Esophagus squamous epithelium (tissue), 4 donors: Measurements from ENCODE around the gene SGCD.

ENCODE experiments used
- POLR2A ChIP-seq, 4 donors: fragments of 450-650 bp; IDR thresholded peaks; one replicate each; pipeline ENCODE4 v1.6.1; 2017; ENCODE audit warnings: antibody characterized with exemption in 4 of 4, mild to moderate bottlenecking in 4 of 4, moderate library complexity in 3 of 4
- TF ChIP-seq, protein P1 (sequence below), 6 experiments: fragments of 450-650 bp in 4 of 6; fragments of 200-600 bp in 2 of 6; sonication (generic) in 2 of 6; IDR thresholded peaks; one replicate each; pipeline ENCODE4 v1.5.1; 2016 to 2019; ENCODE audit warnings: antibody characterized with exemption in 6 of 6, mild to moderate bottlenecking in 4 of 6, moderate library complexity in 4 of 6

GRCh38 chr5:156800929-156801328 lies 474.0 kb downstream of the SGCD start:
- TF ChIP-seq POLR2A (IDR thresholded peaks at IDR 0.05) = no peak
- TF ChIP-seq, protein P1, sequence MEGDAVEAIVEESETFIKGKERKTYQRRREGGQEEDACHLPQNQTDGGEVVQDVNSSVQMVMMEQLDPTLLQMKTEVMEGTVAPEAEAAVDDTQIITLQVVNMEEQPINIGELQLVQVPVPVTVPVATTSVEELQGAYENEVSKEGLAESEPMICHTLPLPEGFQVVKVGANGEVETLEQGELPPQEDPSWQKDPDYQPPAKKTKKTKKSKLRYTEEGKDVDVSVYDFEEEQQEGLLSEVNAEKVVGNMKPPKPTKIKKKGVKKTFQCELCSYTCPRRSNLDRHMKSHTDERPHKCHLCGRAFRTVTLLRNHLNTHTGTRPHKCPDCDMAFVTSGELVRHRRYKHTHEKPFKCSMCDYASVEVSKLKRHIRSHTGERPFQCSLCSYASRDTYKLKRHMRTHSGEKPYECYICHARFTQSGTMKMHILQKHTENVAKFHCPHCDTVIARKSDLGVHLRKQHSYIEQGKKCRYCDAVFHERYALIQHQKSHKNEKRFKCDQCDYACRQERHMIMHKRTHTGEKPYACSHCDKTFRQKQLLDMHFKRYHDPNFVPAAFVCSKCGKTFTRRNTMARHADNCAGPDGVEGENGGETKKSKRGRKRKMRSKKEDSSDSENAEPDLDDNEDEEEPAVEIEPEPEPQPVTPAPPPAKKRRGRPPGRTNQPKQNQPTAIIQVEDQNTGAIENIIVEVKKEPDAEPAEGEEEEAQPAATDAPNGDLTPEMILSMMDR (IDR thresholded peaks at IDR 0.05) = no peak
